G401 (cell line): Measurements from ENCODE around the gene EXOC2. TPM values are rescaled to one million over a fixed set of nuclear protein-coding genes. Genes with fewer than 3 reads are reported as not detected.
"Not testable (repeated sequence)": the region's sequence is repeated elsewhere in the genome, so short reads cannot be mapped to it uniquely, and the experiment has no call there.

Experiments
- DNase-seq: peaks from one replicate; pipeline ENCODE4 v3.0.0-alpha.2; 2015; ENCODE audit warnings: low spot score
- in situ Hi-C: cut with HindIII; loops from 2 replicates; pipeline ENCODE4 v1.10.0; 2016; ENCODE audit warnings: low sequenced_read_pairs, mixed read lengths
- total RNA-seq: library from RNA; depleted of rRNA; stranded (reverse); fragments of >200 nt; shearing (Covaris generic); gene quantifications from 2 replicates; pipeline ENCODE4 v1.2.3, GENCODE V29; 2014

The EXOC2 gene
- total RNA-seq, 1 experiment from 2014 or later = 36.7 TPM

- in situ Hi-C loops, DNase-seq: not testable (repeated sequence)
Observed at GRCh38 chr6:605895-606294, 87.0 kb downstream of the EXOC2 start.

- no peak for DNase-seq
- in situ Hi-C loops = no loop called here
Observed at GRCh38 chr6:604579-604978, 88.4 kb downstream of the EXOC2 start.

GRCh38 chr6:603265-603664 is 89.7 kb downstream of the EXOC2 start:
- in situ Hi-C loops = no loop called here
- DNase-seq = no peak

- no peak for DNase-seq
- in situ Hi-C loops = no loop called here
Observed at GRCh38 chr6:599576-600448, 93.1 kb downstream of the EXOC2 start.

GRCh38 chr6:593907-594212 is 99.1 kb downstream of the EXOC2 start:
- no peak for DNase-seq
- in situ Hi-C loops = no loop called here

- peak; percentile 78 for DNase-seq
Observed at GRCh38 chr6:593139-593906, 99.6 kb downstream of the EXOC2 start.

GRCh38 chr6:589090-589489 is 103.8 kb downstream of the EXOC2 start:
- in situ Hi-C loops = no loop called here

More at GRCh38 chr6:593139-593906, 99.6 kb downstream of the EXOC2 start:
- in situ Hi-C loops = no loop called here

GRCh38 chr6:586553-586952 is 106.4 kb downstream of the EXOC2 start:
- DNase-seq = no peak
- in situ Hi-C loops = no loop called here

More at GRCh38 chr6:589090-589489, 103.8 kb downstream of the EXOC2 start:
- DNase-seq = no peak

- DNase-seq = peak; percentile 43
- in situ Hi-C loops = no loop called here
Observed at GRCh38 chr6:583635-584034, 109.3 kb downstream of the EXOC2 start.

- in situ Hi-C loops = no loop called here
- DNase-seq = no peak
Observed at GRCh38 chr6:583116-583515, 109.8 kb downstream of the EXOC2 start.

- in situ Hi-C loops = no loop called here
Observed at GRCh38 chr6:582370-582769, 110.6 kb downstream of the EXOC2 start.

GRCh38 chr6:579339-579738 is 113.6 kb downstream of the EXOC2 start:
- DNase-seq = no peak

More at GRCh38 chr6:582370-582769, 110.6 kb downstream of the EXOC2 start:
- DNase-seq = no peak

GRCh38 chr6:572596-573265 is 120.2 kb downstream of the EXOC2 start:
- DNase-seq = no peak
- in situ Hi-C loops = no loop called here

More at GRCh38 chr6:579339-579738, 113.6 kb downstream of the EXOC2 start:
- in situ Hi-C loops = no loop called here

- DNase-seq = no peak
- in situ Hi-C loops = no loop called here
Observed at GRCh38 chr6:571892-572291, 121.0 kb downstream of the EXOC2 start.

- in situ Hi-C loops = no loop called here
- DNase-seq = no peak
Observed at GRCh38 chr6:570825-571224, 122.1 kb downstream of the EXOC2 start.

- DNase-seq = no peak
- in situ Hi-C loops = no loop called here
Observed at GRCh38 chr6:568954-569523, 123.9 kb downstream of the EXOC2 start.

- in situ Hi-C loops = no loop called here
- DNase-seq = no peak
Observed at GRCh38 chr6:568085-568484, 124.9 kb downstream of the EXOC2 start.

GRCh38 chr6:563863-564262 is 129.1 kb downstream of the EXOC2 start:
- in situ Hi-C loops = no loop called here
- DNase-seq = no peak

GRCh38 chr6:562052-562676 is 130.8 kb downstream of the EXOC2 start:
- DNase-seq = no peak

More at GRCh38 chr6:562052-562676, 130.8 kb downstream of the EXOC2 start:
- in situ Hi-C loops = no loop called here
